GM21723 (cell line): ENCODE measurements around the gene TP53BP1.
A peak's percentile ranks its signal among the peaks of the same experiment; 100 is the strongest.
"Not testable (repeated sequence)": the region's sequence is repeated elsewhere in the genome, so short reads cannot be mapped to it uniquely, and the experiment has no call there.

Experiments
- ATAC-seq: cut with Tn5 transposase; IDR thresholded peaks from one replicate; pipeline ENCODE4 v1.9.1; 2021; ENCODE audit warnings: mild to moderate bottlenecking, moderate library complexity; ENCODE audit not compliant: unreplicated experiment

TP53BP1 gene

GRCh38 chr15:43420435-43420834, 72.5 kb downstream of the TP53BP1 start:
- ATAC-seq: no peak

GRCh38 chr15:43414196-43414595, 78.8 kb downstream of the TP53BP1 start:
- ATAC-seq: no peak

- ATAC-seq: no peak
Observed at GRCh38 chr15:43412096-43412495, 80.9 kb downstream of the TP53BP1 start.

GRCh38 chr15:43410572-43411214, 82.3 kb downstream of the TP53BP1 start:
- ATAC-seq: no peak

- no peak for ATAC-seq
Observed at GRCh38 chr15:43408789-43409188, 84.2 kb downstream of the TP53BP1 start.

GRCh38 chr15:43406808-43407207, 86.1 kb downstream of the TP53BP1 start:
- no peak for ATAC-seq

- ATAC-seq: no peak
Observed at GRCh38 chr15:43406189-43406588, 86.8 kb downstream of the TP53BP1 start.

- ATAC-seq: no peak
Observed at GRCh38 chr15:43404130-43404529, 88.8 kb downstream of the TP53BP1 start.

- no peak for ATAC-seq
Observed at GRCh38 chr15:43403616-43404015, 89.3 kb downstream of the TP53BP1 start.

- no peak for ATAC-seq
Observed at GRCh38 chr15:43402255-43402654, 90.7 kb downstream of the TP53BP1 start.

GRCh38 chr15:43393592-43393991, 99.4 kb downstream of the TP53BP1 start:
- ATAC-seq: not testable (repeated sequence)

- ATAC-seq: no peak
Observed at GRCh38 chr15:43390723-43391122, 102.2 kb downstream of the TP53BP1 start.

GRCh38 chr15:43383070-43383469, 109.9 kb downstream of the TP53BP1 start:
- ATAC-seq: no peak

GRCh38 chr15:43382310-43382709, 110.6 kb downstream of the TP53BP1 start:
- ATAC-seq: no peak

GRCh38 chr15:43378601-43379000, 114.4 kb downstream of the TP53BP1 start:
- no peak for ATAC-seq

- ATAC-seq: no peak
Observed at GRCh38 chr15:43376017-43376705, 116.8 kb downstream of the TP53BP1 start.

- ATAC-seq: peak; percentile 81
Observed at GRCh38 chr15:43370975-43371974, 121.7 kb downstream of the TP53BP1 start, which contains the start of the genes TUBGCP4 and ZSCAN29. Gene TUBGCP4, plus strand, starts transcription at chr15:43371101. Its CDS starts 254 bp downstream, at chr15:43371355. Gene ZSCAN29, minus strand, starts transcription at chr15:43371043. Its CDS starts 1,130 bp downstream, at chr15:43369913.

GRCh38 chr15:43370310-43370974, 122.5 kb downstream of the TP53BP1 start:
- peak; percentile 33 for ATAC-seq

- ATAC-seq: no peak
Observed at GRCh38 chr15:43361313-43361903, 131.5 kb downstream of the TP53BP1 start.

GRCh38 chr15:43360821-43361220, 132.1 kb downstream of the TP53BP1 start:
- ATAC-seq: no peak
